ENCODE measurements around the gene ADM2. TPM values are rescaled to one million over a fixed set of nuclear protein-coding genes. Genes with fewer than 3 reads are reported as not detected.
"Not testable (repeated sequence)": the region's sequence is repeated elsewhere in the genome, so short reads cannot be mapped to it uniquely, and the experiment has no call there.

Gene ADM2
- total RNA-seq, 1 experiment from 2014 or later = 0.23 TPM

DNA sequence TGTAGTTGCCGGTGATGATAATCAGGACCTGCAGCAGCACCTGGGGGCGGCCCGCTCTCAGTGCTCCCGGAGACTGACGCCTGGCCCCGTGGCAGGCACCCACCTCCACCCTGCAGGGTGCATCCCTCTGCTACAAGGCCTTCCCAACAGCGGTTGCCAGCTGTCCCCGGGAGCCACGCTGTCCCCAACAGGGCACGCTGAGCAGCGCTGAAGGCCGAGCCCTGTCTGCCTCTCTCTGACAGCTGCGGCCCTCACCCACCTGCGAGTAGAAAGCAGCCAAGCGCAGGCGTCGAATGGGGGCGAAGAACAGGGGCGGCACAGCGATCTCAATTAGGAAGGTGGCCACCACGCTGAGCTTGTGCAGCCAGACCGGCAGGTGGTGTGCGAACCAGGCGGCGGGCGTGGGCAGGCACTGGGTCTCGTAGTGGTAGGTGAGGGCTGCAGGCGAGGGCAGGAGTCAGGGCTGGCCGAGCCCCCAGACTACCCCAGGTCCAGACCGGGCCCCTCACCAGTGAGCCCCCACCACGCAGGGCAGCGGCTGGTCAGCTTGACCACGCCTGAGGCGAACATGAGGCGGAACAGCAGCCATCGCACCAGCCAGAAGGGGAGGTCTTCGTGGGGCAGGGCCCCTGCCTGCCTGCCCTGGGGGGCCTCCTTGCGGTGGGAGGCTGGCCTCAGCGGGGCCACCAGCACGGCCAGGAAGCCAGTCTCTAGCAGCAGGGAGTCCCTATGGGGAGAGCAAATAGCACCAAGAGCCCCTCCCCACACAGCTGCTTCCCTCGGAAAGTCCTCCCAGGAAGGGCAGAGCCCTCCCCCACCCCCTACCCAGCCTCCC is 24.6 kb downstream of the ADM2 start:
- DNase-seq (ENCODE audit: low read depth) = peak; percentile 4

DNA sequence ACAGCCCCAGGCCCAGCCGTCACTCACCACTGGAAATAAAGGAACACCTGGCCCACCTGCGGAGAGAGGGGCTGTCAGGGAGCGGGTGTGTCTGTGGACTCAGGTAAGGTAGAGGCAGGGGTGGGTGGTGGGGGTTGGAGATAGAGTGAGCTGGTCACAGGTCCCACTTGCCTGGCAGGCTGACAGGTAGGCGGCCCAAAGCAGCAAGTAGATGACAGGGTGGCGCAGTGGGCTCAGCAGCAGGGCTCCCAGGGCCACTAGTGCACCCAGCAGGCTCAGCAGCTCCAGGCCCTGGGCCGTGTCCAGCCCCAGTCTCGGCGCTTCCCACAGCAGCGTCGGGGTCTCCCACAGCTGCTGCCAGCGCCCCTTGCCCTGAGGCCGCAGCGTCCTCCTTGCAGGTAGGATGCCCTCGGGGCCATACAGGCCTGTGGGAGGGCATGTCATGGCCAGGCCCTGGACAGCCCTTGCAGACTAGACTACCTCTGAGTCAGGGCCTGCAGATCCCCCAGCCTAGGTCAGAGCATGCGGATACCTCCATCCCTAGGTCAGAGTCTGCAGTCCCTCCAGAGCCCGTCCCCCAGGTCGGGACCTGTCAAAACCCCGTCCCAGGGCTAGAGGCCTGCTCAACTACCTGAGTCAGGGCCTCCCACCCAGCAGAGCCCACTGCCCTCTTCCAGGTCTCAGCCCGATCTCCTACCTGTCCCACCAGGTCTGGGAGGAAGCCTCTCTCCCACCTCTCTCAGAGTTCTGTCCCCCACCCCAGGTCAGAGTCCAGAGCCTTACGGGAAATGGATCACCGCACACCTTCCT is 25.5 kb downstream of the ADM2 start:
- DNase-seq (ENCODE audit: low read depth) = peak; percentile 15

DNA sequence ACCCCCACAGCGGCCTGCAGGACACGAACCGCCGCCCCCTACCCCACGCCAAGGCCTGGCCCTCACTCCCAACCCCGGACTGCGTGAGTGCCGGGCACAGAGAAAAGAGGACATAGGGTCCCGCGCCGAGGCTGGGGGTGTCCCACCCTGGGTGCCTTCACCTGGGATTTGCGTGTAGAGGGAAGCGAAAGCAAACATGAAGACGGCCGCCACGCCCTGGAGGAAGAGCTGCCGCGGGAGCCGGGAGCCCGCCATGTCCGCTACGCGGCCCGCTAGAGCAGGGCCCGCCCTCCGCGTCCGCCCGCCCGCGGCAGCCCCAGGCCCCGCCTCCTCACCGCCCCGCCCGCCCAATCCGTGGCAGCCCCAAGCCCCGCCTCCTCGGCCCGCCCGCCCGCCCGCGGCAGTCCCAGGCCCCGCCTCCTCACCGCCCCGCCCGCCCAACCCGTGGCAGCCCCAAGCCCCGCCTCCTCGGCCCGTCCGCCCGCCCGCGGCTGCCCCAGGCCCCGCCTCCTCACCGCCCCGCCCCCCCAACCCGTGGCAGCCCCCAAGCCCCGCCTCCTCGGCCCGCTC is 26.2 kb downstream of the ADM2 start, which contains the start of gene LMF2:
Gene LMF2 (minus strand): TSS at position 282 of the 570 bp plus-strand sequence. CDS start 27 bp downstream, at position 255.
- DNase-seq (ENCODE audit: low read depth) = no peak

DNA sequence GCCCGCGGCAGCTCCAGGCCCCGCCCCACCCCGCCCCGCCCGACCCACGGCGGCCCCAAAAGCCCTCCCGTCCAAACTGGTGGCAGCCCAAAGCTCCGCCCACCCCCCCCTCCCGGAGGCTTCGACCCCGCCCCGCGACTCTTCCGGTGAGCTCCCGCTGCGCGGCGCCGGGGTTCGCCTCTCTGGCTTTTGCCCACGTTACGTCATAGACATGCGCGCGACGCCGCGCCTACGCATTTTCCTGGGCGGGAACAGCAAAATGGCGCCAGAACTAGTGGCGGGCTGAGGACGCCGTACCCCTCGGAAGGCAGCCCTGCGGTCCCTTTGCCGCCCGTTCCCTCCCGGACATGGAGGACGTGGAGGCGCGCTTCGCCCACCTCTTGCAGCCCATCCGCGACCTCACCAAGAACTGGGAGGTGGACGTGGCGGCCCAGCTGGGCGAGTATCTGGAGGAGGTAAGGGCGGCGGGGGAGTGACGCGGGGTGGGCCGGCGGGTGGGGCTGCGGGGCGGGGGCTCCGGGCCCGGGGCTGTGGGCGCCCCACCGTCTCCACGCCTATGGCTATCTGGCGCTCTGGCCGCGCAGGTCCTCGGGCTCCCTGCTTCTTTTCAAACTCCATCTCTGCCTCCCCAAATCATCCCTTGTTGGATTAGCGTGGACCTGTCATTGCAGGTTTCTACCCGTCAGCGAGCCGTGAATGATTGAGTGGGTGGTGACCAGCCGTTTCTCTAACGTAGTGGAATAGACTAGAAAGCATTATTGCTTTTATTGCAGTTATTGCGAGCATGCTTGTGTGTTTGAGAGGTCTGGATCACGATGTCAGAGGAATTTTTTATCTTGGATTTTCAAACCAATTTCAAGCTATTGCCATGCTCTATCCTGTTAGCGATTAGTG is 26.9 kb downstream of the ADM2 start, which contains the start of gene NCAPH2:
Gene NCAPH2 (plus strand): TSS at position 234 of the 894 bp plus-strand sequence. CDS start 114 bp downstream, at position 348.
- peak; percentile 97 for DNase-seq (ENCODE audit: low read depth)

DNA sequence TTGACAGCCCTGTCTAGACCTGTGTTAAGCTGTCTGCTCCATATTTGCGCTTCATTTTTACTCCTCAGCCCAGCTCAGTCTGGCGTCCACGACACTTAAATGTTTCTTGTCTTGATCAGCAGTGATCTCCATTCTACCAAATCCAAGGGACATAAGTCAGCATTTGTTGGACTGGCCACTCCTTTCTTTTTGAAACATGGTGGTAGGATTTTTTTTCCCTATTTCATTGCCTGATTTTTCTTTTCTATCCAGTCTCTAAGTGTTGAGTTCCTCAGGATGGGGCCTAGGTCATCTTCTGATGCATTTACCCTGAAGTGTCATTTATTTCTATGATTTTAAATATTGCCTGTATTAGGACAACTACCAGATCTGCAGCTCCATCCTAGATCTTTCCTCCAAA is 27.6 kb downstream of the ADM2 start:
- DNase-seq (ENCODE audit: low read depth) = peak; percentile 4

DNA sequence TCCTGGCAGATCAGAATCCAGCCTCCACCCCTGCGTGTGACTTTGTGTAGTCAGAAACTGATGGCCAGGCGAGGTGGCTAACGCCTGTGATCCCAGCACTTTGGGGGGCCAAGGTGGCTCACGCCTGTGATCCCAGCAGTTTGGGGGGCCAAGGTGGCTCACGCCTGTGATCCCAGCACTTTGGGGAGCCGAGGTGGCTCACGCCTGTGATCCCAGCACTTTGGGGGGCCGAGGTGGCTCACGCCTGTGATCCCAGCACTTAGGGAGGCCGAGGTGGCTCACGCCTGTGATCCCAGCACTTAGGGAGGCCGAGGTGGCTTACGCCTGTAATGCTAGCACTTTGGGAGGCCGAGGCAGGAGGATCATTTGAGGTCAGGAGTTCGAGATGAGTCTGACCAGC is 31.8 kb downstream of the ADM2 start:
- DNase-seq (ENCODE audit: low read depth) = no peak

DNA sequence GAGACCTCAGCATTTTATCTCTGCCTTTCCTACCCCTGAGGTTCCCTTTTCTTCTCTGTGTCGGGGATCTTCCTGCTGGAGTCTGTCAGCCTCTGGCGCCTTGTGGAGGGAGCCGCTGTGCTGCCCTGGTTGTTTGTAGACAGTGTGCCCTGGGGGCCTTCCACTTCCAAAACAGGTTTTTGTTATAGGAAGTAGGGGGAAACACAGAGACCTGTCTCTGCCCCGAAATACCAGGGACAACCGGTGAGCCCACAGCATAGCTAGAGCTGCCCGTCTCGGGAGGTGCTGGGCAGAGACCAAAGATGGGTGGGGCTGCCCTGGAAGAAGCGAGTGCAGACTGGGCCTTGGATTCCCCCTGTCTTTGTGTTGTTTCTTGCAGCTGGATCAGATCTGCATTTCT is 34.7 kb downstream of the ADM2 start:
- DNase-seq (ENCODE audit: low read depth) = no peak

DNA sequence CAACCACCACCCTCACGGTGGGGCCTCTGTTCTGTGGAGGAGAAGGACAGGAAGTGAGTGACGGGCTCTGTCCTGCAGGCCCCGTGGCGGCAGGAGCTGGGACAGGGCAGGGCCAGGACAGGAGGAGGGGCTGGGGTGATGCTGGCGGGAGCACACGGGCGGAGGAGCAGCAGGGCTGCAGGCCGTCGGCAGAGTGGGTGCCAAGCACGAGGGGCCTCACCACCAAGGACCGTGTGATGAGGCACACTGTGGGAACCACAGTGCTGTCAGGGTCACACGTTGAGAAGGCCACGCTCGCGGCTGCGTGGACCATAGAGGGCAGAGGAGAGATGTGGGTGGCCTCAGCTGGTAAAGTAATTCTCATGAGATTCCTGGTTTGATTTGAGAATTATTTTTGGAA is 35.5 kb downstream of the ADM2 start:
- no peak for DNase-seq (ENCODE audit: low read depth)

DNA sequence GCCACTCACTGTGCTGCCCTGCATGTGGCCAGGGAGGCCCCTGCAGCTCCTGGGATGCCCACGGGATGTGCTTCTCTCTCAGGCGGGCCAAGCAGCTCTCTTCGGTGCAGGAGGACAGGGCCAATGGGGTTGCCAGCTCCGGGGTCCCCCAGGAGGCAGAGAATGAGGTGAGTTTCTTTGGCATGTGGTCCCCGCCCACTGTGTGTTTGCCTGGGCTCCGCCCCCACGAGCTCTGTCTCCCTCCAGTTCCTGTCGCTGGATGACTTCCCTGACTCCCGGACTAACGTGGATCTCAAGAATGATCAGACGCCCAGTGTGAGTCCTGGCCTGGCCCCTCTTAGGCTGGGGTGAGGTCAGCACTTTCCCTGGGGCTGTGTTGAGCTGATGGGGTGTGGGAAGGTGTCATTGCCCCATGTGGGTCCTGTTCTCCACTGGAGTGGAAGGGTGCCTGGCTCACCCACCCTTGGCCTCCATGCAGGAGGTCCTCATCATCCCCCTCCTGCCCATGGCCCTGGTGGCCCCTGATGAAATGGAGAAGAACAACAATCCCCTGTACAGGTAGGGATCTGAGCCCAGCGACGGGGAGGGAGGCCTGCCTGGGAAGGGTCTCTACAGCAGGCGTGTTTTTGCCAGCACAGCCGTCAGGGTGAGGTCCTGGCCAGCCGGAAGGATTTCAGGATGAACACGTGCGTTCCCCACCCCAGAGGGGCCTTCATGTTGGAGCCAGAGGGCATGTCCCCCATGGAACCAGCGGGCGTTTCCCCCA is 36.3 kb downstream of the ADM2 start:
- no peak for DNase-seq (ENCODE audit: low read depth)

DNA sequence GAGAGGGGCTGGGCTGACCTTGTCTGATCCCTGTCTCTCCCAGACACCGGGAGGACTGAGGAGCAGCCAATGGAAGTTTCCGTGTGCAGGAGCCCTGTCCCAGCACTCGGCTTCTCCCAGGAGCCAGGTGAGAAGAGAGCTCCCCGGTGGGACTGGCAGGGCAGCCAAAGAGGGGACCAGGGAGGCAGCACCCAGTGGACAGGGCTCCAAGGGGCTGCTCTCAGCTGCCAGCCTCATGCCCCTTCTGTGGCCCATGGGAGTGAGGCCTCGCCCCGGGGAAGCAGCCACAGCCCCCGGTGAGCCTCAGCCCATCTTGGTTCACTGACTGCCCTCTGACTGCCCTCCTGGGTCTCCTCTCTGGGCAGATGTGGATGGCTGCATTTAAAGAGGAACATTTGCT is 37.3 kb downstream of the ADM2 start:
- no peak for DNase-seq (ENCODE audit: low read depth)

DNA sequence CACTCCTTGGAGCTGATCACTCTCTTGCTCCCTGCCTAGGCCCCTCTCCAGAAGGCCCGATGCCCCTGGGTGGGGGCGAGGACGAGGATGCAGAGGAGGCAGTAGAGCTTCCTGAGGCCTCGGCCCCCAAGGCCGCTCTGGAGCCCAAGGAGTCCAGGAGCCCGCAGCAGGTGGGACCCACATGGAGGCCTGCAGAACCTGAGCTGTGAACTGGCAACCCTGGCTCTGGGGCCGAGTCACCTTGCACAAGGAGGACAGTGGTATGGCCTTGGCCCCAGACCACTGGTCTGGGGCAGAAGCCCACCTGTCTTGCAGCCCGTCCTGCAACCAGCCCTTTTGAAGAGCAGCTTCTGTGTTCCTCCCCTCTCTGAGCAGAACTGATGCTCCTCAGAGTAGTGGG is 37.8 kb downstream of the ADM2 start:
- DNase-seq (ENCODE audit: low read depth) = no peak

DNA sequence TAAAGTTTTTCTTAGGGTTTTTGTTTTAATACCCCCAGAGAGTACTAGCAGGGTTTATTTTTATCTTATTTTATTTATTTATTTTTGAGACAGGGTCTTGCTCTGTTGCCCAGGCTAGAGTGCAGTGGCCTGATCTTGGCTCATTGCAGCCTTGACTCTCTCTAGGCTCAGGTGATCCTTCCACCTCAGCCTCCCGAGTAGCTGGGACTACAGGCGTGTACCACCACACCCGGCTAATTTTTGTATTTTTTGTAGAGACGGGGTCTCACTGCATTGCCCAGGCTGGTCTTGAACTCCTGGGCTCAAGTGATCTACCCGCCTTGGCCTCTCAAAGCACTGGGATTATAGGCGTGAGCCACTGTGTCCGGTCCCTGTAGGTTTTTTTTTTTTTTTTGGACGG is 38.8 kb downstream of the ADM2 start:
- not testable (repeated sequence) for DNase-seq (ENCODE audit: low read depth)

DNA sequence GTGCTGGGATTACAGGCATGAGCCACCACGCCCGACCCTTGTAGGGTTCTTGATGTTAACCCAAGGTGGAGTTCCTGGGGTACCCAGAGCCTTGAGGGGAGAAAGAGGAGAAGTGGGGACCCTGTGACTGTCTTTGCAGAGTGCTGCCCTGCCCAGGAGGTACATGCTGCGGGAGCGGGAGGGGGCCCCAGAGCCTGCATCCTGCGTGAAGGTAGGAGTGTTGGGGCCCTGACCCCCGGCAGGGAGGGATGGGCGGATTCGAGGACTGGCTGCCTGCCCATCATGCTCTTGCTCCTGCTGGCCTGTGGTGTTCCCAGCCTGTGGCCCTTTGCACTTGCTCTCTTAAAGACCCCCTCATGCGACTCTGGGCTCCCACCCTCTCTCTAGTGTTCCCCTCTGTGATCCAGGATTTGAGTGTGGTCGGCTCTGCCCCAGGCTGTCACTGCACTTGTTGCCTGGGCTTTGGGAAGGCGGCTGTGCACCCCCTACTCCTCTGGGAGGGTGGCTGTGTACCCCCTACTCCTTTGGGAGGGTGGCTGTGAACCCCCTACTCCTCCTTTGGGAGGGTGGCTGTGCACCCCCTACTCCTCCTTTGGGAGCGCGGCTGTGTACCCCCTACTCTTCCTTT is 39.6 kb downstream of the ADM2 start:
- DNase-seq (ENCODE audit: low read depth) = no peak

DNA sequence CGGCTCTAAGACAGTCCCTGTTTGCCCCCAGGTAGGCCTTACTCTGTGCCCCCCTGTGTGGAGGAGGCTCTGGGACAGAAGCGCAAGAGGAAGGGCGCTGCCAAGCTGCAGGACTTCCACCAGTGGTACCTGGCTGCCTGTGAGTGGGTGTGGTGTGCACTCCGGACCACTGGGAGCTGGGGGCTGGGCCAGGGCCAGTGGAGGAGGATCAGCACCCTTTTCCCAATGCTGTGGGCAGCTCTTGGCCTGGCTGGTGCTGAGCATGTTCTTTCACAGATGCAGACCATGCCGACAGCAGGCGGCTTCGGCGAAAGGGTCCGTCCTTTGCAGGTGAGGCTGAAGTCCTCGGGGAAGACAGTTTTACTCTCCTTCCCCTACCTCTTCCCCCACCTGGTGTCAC is 40.4 kb downstream of the ADM2 start:
- DNase-seq (ENCODE audit: low read depth) = peak; percentile 1

DNA sequence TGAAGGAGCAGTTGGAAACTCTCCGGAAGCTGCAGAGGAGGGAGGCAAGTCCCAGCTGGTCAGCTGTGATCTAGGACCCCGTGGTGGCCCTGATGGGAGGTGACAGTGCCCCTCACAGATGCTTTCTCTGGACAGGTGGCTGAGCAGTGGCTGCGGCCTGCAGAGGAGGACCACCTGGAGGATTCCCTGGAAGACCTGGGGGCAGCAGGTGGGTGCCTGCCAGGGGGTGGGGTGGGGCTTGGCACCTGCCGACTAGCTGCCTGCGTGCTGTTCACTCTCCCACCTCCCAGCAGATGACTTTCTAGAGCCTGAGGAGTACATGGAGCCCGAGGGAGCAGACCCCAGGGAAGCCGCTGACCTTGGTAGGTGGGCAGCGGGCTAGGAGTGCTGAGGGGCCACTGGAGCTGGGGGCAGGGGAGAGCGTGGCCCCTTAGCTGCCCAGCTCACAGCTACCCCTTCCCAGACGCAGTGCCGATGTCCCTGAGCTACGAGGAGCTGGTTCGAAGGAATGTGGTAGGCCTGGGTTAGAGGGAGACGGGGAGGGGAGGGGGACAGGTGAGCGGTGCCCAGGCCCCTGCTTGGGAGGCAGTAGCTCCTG is 41.0 kb downstream of the ADM2 start:
- peak; percentile 0 for DNase-seq (ENCODE audit: low read depth)

DNA sequence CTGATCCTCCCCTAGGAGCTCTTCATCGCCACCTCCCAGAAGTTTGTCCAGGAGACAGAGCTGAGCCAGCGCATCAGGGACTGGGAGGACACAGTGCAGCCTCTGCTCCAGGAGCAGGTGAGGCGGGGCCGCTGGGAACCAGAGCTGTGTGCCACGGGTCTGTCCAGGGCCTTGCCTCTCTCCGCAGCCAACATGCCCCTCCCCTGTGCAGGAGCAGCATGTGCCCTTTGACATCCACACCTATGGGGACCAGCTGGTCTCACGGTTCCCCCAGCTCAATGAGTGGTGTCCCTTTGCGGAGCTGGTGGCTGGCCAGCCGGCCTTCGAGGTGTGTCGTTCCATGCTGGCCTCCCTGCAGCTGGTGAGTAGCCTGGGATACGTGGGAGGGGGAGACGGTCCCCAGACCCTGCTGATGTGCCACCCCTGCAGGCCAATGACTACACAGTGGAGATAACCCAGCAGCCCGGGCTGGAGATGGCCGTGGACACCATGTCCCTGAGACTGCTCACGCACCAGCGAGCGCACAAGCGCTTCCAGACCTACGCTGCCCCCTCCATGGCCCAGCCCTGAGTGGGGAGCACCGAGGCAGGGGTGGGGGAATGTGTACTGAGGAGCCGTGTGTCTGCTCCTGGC is 41.6 kb downstream of the ADM2 start:
- peak; percentile 3 for DNase-seq (ENCODE audit: low read depth)

DNA sequence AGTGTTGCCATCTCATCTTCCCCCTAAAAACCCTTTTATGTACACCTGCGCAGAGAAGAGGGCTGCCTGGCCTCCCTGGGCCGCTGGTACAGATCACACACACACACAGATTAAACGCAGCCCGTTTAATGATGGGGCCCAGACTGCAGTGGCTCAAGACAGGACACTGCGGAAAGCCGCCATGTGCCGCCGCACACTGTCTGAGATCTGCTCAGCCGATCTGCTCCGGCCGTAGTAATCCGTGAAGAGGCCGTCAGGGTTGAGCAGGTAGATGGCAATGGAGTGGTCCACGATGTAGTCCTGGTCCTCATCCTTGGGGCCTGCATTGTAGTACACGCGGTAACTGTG is 42.1 kb downstream of the ADM2 start:
- DNase-seq (ENCODE audit: low read depth) = no peak

DNA sequence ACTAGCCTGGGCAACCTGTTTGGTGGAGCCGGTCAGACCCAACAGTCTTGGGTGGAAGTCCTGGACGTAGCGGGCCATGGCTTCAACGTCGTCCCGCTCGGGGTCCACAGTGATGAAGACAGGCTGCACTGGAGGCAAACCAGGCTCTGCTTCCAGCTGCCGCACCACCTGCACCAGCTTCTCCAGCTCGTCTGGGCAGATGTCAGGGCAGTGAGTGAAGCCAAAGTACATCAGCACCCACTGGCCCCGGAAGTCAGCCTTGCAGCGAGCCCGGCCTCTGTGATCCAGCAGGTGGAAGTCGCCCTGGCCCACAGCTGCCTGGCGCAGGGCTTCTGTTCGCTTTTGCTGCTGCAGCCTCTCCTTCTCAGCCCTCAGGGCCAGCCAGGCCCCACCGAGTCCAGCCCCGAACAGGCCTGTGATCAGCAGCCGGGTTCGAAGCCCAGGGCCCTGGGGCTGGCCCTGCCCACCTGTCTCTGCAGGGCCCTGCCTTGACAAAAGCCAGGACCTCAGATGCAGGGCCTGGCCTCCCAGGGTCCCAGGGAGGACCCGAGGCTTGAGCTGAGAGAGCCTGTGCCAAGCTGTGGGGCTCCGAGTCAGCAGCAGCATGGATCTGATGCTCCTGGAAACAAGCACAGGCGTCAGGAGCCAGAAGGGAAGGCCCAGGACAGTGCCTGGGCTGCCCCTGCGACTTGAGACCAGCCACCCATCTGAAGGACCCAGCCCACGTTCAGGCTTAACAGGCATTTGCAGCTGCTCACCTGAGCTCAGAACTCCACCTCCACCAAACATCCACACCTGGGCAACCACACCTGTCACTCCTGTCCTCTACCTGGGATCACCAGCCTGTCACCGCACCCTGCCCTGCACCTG is 42.7 kb downstream of the ADM2 start:
- peak; percentile 6 for DNase-seq (ENCODE audit: low read depth)
